Measurements from ENCODE around the gene XPO6.
"Not testable (repeated sequence)": the region's sequence is repeated elsewhere in the genome, so short reads cannot be mapped to it uniquely, and the experiment has no call there.

The XPO6 gene

GRCh38 chr16:28211758-28212531 is at the start of gene XPO6:
TSS of gene XPO6 (minus strand) at chr16:28211965. CDS start at chr16:28211368, 597 bp downstream.
- DNase-seq, result peak; percentile 97

DNA sequence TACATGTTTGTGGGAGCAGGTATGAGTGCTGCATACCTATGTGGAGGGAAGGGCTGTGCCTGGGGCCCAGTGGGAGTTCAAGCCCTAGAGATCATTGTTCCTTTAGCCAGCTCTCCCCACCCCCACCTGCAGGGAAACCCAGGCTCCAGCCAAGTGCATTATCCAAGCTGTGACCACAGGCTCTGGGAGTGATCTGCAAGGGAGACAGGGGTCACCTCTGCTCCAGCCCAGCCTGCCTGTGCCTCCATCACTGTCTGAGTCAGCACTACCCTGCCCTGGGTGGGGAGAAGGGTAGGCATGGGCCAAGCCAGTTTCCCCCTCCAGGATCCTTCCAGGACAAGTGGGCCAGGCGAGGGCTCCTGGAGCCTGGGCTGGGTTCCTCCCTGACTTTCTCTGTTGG is 48.4 kb upstream of the XPO6 start:
- DNase-seq, result no peak

GRCh38 chr16:28259781-28260150 is 48.0 kb upstream of the XPO6 start:
- DNase-seq, result no peak

DNA sequence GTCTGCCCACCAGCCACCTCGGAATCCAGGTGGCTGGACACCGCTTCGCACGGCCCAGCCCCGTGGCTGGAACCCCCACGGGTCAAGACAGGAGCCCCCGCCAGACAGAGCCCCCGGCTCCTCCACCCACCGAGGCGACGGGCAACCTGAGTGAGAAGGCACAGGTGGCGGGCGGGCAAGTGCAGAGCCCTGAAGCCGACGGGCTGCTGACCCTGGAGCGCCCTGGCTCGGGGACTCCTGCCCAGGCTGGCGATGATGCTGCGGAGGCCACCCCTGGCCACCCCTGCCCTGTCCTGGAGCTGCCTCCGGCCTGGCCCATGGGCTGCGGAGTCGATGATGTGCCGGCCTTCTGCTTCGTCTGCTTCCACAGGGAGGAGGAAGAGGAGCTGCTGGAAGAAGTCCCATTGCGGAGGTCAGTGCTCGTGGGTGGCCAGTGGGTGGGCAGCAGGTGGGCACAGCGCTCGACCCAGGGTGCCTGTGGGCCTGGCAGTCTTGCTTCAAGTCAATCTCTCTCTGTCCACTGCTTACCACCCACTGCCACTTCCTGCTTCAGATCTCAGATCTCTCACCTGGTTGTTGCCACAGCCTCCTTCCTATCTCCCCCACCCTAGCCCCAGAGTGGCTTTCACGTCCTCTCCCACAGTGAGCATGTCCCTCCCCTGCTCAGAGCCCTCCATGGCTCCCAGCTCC is 47.5 kb upstream of the XPO6 start:
- DNase-seq, result no peak

DNA sequence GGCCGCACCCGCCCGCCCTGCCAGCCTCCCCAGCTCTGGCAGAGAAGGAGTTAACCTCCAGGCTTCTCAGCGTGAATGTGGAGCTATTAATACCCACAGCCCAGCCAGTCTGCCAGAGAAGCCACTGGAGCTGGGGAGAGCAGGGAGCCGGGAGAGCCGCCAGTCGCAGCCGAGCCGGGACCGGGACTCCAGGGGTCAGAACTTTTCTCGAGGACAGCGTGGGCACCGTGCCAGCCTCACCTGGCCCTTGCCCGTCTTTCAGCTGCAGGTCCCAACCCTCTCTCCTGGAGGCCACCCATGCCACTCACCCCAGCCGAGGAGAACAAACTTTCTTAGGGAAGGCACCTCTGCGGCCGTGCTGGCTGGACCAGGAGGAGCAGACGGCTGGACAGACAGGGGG is 46.8 kb upstream of the XPO6 start:
- no peak for DNase-seq

- no peak for DNase-seq
Measured at GRCh38 chr16:28257256-28257655, 45.5 kb upstream of the XPO6 start.

DNA sequence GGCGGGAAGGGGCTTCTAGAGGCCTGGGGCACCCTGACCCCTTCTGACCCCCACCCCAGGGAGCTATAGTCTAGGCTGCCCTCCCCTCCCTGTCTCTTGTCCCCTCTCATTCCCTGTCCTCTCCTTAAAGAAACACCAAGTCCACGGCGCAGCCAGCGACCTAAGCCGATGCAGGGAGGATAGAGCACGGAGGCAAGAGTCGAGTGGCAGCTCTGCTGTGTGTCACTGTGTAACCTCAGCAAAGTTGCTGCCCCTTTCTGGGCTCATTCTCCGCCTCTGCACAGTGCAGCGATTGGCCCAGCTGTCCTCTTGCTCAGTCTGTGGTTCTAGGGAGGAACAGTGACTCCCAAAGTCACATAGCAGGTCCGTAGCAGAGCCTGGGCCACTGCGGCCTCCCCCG is 44.1 kb upstream of the XPO6 start:
- no peak for DNase-seq

- DNase-seq, result no peak
Measured at GRCh38 chr16:28254158-28254557, 42.4 kb upstream of the XPO6 start.

DNA sequence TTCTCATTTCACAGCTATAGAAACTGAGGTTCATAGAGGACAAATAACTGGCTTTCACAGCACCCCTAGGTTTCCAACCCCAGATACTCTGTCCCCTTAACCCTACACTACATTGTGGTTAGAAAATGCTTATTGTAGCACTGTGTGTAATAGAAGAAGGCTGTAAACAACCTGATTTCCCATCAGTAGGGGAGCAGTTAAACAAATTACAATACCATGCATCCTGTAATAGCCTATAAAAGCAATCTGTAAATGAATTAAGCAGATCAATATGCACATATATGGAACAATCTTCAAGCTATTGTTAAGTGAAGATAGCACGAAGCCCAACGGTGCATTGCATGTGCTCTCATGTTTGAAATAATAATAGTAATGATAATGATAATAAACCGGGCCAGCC is 39.2 kb upstream of the XPO6 start:
- no peak for DNase-seq

DNA sequence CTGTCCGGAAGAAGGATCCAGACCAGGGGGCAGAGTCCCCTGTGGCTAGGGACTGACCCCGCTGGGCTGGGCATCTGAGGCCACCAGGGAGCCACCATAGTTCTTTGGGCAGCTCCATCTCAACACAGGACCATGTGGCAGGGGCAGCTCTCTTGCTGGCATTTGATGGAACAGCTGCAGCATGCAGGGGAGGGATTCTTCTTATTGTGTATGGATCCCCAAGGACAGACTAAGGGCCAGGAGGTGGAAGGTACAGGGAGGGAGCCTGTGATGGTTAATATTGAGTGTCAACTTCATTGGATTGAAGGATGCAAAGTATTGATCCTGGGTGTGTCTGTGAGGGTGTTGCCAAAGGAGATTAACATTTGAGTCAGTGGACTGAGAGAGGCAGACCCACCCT is 37.7 kb upstream of the XPO6 start:
- DNase-seq, result not testable (repeated sequence)

DNA sequence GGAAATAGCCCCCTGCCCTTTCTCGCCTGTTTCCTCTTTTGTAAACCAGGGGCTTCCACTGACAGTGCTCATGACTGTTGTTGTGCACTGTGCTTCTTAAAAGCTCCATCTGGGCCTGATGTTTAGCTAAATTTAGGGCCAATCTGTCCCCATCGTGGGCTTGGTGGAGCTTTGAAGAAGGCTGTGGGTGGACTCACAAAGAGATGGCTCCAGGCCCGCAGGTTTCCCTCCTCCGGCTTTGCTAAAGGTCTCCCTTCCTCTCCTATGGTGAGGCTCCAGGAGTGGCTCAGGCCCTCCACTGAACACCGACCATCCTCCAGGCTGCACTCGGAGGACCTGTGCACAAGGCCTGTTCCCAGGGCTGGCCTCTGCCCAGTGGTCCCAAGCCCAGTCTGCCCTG is 30.2 kb upstream of the XPO6 start:
- no peak for DNase-seq

- no peak for DNase-seq
Measured at GRCh38 chr16:28237754-28238357, 26.1 kb upstream of the XPO6 start.

GRCh38 chr16:28231763-28232162 is 20.0 kb upstream of the XPO6 start:
- DNase-seq, result no peak

GRCh38 chr16:28223909-28224308 is 12.1 kb upstream of the XPO6 start:
- DNase-seq, result not testable (repeated sequence)

DNA sequence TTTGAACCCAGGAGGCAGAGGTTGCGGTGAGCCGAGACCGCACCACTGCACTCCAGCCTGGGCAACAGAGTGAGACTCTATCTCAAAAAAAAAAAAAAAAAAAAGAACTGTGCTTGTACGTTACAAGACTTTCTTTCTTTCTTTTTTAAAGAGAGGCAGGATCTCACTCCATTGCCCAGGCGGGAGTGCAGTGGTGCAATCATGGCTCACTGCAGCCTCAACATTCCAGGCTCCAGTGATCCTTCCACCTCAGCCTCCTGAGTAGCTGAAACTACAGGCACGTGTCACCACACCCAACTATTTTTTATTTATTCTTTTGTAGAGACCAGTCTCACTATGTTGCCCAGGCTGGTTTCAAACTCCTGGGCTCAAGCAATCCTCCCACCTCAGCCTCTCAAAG is 8.0 kb upstream of the XPO6 start:
- not testable (repeated sequence) for DNase-seq

DNA sequence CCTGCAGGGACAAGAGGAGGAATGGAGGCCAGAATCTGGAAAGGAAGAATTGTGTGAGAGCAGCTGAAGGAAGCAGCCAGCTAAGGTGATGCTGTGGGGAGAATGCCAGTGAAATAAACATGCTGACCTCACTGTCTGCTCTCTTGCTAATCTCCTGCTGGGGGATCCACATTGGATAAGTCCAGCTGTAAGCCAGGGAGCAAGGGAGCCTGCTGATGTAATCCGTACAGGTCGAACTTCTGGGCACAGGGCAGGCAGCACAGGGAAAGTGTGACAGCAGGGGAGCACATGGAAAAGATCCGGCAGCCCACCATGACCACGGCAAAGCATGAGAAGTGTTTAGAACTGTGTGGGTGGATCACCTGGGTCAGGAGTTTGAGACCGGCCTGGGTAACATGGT is 7.5 kb upstream of the XPO6 start:
- no peak for DNase-seq

DNA sequence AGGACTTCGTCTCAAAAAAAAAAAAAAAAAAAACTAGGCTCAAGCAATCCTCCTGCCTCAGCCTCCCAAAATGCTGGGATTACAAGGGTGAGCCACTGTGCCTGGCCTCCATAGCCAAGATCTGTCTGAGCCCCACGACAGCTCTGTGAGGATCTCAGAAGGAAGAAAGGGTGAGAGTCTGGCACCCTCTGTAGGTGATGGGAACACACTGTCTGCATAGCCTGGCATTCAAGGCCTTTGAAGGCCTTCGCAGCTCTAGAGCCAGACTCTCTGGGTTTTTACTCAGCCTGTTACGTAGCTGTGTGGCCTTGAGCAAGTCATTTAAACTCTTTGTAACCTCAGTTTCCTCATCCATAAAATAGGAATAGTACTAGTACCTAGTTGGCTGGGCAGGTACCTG is 6.3 kb upstream of the XPO6 start:
- no peak for DNase-seq

- no peak for DNase-seq
Measured at GRCh38 chr16:28217326-28217725, 5.6 kb upstream of the XPO6 start.

GRCh38 chr16:28213396-28213795 is 1.6 kb upstream of the XPO6 start:
- no peak for DNase-seq

DNA sequence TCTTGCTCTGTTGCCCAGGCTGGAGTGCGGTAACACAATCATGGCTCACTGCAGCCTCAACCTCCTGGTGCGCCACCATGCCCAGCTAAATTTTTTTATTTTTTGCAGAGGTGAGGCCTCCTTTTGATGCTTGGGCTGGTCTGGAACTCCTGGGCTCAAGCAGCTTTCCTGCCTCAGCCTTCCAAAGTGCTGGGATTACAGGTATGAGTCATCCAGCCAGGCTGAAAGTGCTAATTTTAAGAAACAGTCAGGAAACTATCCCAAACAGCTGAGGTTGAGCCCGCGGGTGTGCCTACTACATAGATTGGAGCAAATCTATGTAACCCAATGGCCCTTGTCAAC is 738 bp upstream of the XPO6 start:
- DNase-seq, result no peak

DNA sequence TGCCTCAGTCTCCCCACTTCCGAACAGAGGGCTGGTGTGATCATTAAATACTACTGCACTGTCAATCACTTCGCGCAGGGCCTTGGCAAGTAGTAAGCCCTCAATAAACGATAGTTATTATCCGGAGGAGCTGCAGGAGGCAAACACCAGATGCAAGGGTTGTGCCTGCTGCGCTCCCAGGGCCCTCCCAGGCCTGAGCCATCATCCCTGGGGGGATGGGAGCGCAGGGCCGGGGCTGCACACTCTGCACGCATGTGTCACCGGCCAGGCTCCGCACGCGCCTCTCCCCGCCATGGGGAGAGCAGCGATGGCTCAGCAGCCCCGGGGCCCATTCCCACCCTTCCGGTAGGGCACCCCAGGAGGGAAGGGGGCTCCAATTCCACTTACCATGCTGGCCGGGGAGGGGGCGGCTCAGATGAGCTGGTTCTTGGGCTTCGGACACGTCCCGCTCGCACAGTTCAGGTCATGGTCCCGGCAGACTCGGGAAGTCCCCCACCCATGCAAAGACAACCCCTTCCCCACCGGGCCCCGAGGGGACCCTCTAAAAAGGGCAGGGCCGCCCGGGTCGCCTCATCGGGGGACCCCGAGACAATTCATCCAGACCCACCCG is 681 bp downstream of the XPO6 start:
- DNase-seq, result peak; percentile 55

DNA sequence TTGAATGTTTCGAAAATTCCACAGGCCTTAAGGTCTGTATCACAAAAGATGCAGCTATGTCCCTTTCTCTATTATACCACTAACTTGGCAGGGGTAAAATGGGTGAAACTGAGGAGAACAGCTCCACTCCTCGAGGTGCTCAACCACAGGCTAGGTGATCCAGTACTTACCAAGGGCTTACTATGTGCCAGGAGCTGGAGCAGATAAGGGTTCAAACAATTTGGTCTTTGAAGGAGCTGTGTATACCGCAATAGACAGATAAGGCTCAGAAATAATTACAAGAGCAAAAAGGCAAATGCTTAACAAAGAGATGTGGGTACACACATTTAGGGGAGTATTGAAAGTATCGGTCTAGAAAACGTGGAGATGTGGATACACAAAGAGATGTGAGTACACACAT is 1.5 kb downstream of the XPO6 start:
- no peak for DNase-seq

DNA sequence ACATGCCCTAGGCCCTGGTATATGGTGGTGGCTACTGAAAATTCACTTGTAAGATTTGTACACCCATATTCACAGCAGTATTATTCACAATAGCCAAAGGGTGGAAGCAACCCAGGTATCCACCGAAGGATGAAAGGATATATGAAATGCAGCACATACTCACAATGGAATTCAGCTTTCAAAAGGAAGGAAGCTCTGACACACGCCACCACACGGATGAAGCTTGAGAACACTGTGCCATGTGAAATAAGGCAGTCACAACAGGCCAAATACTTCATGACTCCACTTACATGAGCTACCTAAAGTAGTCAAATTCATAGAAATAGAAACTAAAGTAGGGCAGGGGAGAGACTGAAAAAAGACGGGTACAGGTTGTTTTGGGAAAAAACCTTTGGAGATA is 2.9 kb downstream of the XPO6 start:
- no peak for DNase-seq

DNA sequence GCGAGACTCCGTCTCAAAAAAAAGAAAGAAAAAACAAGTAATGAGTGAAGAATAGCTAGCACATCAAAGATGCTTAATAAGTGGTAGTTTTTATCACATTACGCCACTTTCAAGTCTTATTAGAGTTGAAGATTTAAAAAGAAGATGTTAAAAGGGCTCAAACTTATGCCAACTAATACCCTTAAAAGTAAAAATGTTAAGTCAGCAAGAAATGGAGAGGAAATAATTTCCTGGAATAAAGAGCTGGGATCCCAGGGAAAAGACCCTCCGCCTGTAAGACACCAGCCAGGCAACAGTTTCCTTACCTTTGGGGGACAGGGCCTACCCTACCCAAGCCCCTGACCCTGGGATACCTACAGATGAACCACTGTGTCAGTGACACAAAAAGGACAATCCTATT is 3.6 kb downstream of the XPO6 start:
- no peak for DNase-seq

Measured in NCI-H510A treated with DMSO at 0.1 percent for 48 hours (cell line).